ENCODE results near the gene ZNF554. TPM values are rescaled to one million over a fixed set of nuclear protein-coding genes. Genes with fewer than 3 reads are reported as not detected.

ZNF554 gene
- total RNA-seq, 1 donor from 2014 or later, result 4.2 TPM

GRCh38 chr19:2807379-2808128 is 12.1 kb upstream of the ZNF554 start:
- Histone ChIP-seq H3K36me3 (peaks cover 51% of the 10 kb centered on the region), H3K27me3 (ENCODE audit: low read depth) (no peaks in the 10 kb centered on the region), H3K4me3 (no peak overlapping the region), H3K4me1 (no peaks in the 10 kb centered on the region), H3K27ac (no peak overlapping the region), H3K9me3 (no peaks in the 10 kb centered on the region)
- intact Hi-C loops (cut with DNase I), result no loop called here
- TF ChIP-seq, protein P1, sequence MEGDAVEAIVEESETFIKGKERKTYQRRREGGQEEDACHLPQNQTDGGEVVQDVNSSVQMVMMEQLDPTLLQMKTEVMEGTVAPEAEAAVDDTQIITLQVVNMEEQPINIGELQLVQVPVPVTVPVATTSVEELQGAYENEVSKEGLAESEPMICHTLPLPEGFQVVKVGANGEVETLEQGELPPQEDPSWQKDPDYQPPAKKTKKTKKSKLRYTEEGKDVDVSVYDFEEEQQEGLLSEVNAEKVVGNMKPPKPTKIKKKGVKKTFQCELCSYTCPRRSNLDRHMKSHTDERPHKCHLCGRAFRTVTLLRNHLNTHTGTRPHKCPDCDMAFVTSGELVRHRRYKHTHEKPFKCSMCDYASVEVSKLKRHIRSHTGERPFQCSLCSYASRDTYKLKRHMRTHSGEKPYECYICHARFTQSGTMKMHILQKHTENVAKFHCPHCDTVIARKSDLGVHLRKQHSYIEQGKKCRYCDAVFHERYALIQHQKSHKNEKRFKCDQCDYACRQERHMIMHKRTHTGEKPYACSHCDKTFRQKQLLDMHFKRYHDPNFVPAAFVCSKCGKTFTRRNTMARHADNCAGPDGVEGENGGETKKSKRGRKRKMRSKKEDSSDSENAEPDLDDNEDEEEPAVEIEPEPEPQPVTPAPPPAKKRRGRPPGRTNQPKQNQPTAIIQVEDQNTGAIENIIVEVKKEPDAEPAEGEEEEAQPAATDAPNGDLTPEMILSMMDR (IDR thresholded peaks at IDR 0.05), result no peak
- ATAC-seq (no peak), DNase-seq (no peak)

DNA sequence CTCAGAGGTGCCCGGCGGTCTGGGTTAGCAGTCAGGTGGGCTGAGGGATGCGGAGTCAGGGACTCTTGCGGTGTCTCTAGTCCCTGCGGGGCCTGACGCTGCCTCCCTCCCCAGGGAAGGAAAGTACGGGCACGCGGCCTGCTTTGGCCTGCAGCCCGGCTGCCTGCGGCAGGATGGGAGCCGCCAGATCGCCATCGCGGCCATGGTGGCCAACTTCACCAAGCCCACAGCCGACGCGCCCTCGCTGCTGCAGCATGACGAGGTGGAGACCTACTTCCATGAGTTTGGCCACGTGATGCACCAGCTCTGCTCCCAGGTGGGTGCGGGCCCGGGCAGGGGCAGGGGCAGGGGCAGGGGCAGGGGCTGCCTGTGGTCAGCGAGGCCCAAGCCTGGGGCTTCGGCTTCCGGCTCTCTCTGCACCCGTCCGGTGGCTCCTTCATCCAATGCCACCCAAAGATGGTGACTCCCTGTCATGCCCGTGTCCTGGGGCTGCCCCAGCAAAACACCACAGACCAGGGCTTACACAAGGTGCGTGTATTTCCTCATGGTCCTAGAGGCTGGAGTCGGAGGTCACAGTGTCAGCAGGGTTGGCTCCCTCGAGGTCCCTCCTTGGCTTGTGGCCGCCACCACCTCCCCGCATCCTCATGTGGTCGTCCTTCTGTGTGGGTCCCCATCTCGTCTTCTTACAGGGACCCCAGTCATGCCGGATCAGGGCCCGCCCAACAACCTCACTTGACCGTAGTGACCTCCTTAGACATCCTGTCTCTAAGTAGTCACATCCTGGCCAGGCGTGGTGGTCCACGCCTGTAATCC is 11.3 kb upstream of the ZNF554 start:
- Histone ChIP-seq H3K4me3 (no peak overlapping the region), H3K36me3 (peaks cover 58% of the 10 kb centered on the region), H3K27ac (no peak overlapping the region), H3K27me3 (ENCODE audit: low read depth) (no peaks in the 10 kb centered on the region), H3K4me1 (no peaks in the 10 kb centered on the region), H3K9me3 (no peaks in the 10 kb centered on the region)
- ATAC-seq (no peak), DNase-seq (no peak)
- TF ChIP-seq, protein P1 (IDR thresholded peaks at IDR 0.05), result no peak
- intact Hi-C loops (cut with DNase I), result no loop called here

DNA sequence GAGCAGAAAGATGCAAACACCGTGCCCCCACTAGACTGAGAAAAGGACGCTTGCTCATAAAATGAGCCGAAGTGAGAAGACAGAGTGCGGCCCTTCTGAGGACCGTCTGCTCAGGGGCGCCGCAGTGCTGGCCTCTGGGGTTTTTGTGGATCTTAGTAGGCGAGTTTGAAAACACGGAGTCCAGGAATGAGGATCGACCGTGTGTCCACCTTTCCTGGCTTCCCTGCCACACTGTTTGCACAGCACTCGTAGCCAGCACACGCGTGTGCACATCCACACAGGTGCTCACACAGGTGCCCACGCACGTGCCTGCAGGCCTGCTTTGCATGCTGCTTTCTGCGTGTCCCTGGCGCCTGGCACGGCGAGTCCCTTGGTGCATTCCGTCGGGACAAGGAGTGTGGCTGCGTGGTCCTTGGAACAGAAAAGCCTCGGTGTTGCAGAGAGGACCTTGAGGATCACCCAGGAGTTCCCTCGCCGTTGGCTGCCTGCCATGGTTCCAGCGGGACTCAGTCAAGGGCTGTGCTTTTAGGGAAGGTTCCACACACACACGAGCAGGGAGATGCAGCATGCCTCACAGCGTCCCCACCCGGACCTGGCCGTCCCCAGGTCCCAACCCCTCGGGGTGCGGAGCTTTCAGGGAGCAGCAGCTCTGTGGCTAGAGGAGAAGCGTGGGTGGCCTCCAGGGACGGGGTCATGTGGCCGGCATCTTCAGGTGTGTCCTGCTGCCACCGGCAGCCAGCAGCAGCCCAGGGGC is 10.1 kb upstream of the ZNF554 start:
- Histone ChIP-seq H3K9me3 (no peaks in the 10 kb centered on the region), H3K36me3 (peaks cover 59% of the 10 kb centered on the region), H3K4me1 (no peaks in the 10 kb centered on the region), H3K27me3 (ENCODE audit: low read depth) (no peaks in the 10 kb centered on the region), H3K4me3 (no peak overlapping the region), H3K27ac (no peak overlapping the region)
- intact Hi-C loops (cut with DNase I), result no loop called here
- ATAC-seq (no peak), DNase-seq (no peak)
- TF ChIP-seq, protein P1 (IDR thresholded peaks at IDR 0.05), result no peak

DNA sequence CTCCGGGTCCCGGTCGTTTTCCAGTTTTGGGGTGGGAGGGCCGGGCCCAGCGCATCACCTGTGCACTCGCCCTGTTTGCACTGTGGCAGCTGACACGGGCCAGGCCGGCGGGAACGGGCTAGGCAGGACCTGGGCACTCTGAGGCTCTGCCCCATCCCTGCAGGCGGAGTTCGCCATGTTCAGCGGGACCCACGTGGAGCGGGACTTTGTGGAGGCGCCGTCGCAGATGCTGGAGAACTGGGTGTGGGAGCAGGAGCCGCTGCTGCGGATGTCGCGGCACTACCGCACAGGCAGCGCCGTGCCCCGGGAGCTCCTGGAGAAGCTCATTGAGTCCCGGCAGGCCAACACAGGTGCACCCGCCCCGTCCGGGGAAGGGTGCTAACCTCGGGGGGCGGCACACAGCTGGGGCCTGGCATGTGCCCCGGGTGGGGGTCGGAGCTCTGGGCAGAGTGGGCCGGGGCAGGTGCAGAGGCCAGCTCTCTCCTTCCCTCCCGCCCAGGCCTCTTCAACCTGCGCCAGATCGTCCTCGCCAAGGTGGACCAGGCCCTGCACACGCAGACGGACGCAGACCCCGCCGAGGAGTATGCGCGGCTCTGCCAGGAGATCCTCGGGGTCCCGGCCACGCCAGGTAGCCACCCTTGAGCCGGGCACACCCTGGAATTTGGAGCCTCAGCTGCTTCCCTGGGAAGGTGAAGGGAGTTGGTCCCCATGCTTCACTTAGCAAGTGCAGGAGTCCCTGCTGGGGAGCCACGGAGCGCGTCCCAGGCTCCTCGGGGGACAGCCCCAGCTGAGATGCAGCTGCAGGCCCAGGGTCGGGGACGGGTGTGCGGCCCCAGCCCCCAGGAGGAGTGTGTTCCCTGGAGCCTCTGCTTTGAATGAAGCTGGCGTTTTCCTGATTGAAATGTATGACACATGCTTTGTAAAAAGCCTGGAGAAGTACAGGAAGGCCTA is 9.3 kb upstream of the ZNF554 start:
- no peaks in the 10 kb centered on the region for H3K4me1 ChIP-seq
- DNase-seq, result no peak
- TF ChIP-seq, protein P1 (IDR thresholded peaks at IDR 0.05), result no peak
- no peak for ATAC-seq
- H3K27ac ChIP-seq, result no peak overlapping the region
- H3K4me3 ChIP-seq, result no peak overlapping the region
- H3K36me3 ChIP-seq, result peaks cover 54% of the 10 kb centered on the region
- intact Hi-C loops (cut with DNase I), result no loop called here
- H3K27me3 ChIP-seq (ENCODE audit: low read depth), result no peaks in the 10 kb centered on the region
- no peaks in the 10 kb centered on the region for H3K9me3 ChIP-seq

Data from lower lobe of right lung (tissue), 2 donors.